GM19468 (cell line): ENCODE data around the gene WNT6.

Experiments
- ATAC-seq: cut with Tn5 transposase; IDR thresholded peaks from one replicate; pipeline ENCODE4 v1.9.1; 2021; ENCODE audit warnings: mild to moderate bottlenecking, moderate library complexity, moderate number of reproducible peaks; ENCODE audit not compliant: unreplicated experiment; ENCODE audit errors: extremely low read depth

Gene WNT6

DNA sequence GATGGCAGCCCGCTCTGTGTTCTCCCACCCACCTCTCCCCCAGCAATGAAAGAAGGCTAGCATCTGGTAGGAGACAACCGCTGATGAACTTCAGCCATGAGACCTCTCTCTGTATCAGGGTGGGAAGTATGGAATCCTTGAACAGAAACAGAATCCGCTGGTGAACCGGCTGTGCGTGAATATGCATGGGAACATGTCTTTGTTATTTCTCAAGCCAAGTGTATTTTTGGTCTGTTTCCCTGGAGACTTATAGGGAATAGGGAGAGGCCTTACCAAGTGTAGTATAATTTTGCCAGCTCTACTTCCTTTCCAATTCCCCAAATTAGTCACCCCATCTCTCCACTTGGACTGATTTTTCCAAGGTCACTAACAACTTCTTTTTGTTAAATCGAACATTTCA lies 51.1 kb downstream of the WNT6 start:
- no peak for ATAC-seq

- ATAC-seq: no peak
Observed at GRCh38 chr2:218920504-218920903, 60.9 kb downstream of the WNT6 start.
